ENCODE measurements around the gene ME3. TPM values are rescaled to one million over a fixed set of nuclear protein-coding genes. Genes with fewer than 3 reads are reported as not detected.

Gene ME3
- total and polyA plus RNA-seq, 2 experiments from 2014 or later = 7.5 to 10.9 TPM

GRCh38 chr11:86687185-86687778 lies 14.9 kb upstream of the ME3 start:
- Histone ChIP-seq H3K4me2 (ENCODE audit: unreplicated experiment) (peak overlapping the region; percentile 11), H3K4me1 (ENCODE audit: insufficient read depth) (peaks cover 46% of the 10 kb centered on the region), H3K4me3 (no peak overlapping the region), H3K27ac (peak overlapping the region; percentile 85), H3K79me2 (ENCODE audit: insufficient read depth) (no peaks in the 10 kb centered on the region), H3K9ac (no peak overlapping the region), H4K20me1 (ENCODE audit: insufficient read depth) (no peaks in the 10 kb centered on the region), H3K9me3 (ENCODE audit: low read depth) (no peaks in the 10 kb centered on the region), H2AFZ (no peak overlapping the region), H3K27me3 (replicated peaks; ENCODE audit: insufficient read depth) (no peaks in the 10 kb centered on the region), H3K9me2 (ENCODE audit: insufficient read depth) (no peaks in the 10 kb centered on the region), H3F3A (ENCODE audit: insufficient read depth) (peaks cover 37% of the 10 kb centered on the region), H3K36me3 (ENCODE audit: low read depth) (no peaks in the 10 kb centered on the region)
- in situ Hi-C loops (cut with MboI) = no loop called here
- DNase-seq = peak; percentile 61
- no peak for TF ChIP-seq EZH2 (IDR thresholded peaks at IDR 0.05; ENCODE audit: insufficient read depth, poor library complexity, severe bottlenecking)
- TF ChIP-seq EZH2phosphoT487 (IDR thresholded peaks at IDR 0.05; ENCODE audit: insufficient read depth, low read depth) = no peak
- 20 to 30% methylated on average over 5 of the region's 5 CpGs for WGBS, 2 experiments (ENCODE audit: low coverage in 1 of 2, low lambda C conversion rate in 2 of 2, missing lambda C conversion rate in 2 of 2)

- no peak for TF ChIP-seq EZH2phosphoT487 (IDR thresholded peaks at IDR 0.05; ENCODE audit: insufficient read depth, low read depth)
- DNase-seq = no peak
- H2AFZ ChIP-seq = no peak overlapping the region
- H3K9me2 ChIP-seq (ENCODE audit: insufficient read depth) = no peaks in the 10 kb centered on the region
- H4K20me1 ChIP-seq (ENCODE audit: insufficient read depth) = no peaks in the 10 kb centered on the region
- H3K36me3 ChIP-seq (ENCODE audit: low read depth) = no peaks in the 10 kb centered on the region
- H3K9ac ChIP-seq = no peak overlapping the region
- H3K79me2 ChIP-seq (ENCODE audit: insufficient read depth) = no peaks in the 10 kb centered on the region
- WGBS, 2 experiments (ENCODE audit: low coverage in 1 of 2, low lambda C conversion rate in 2 of 2, missing lambda C conversion rate in 2 of 2) = 94 to 95% methylated on average over 1 of the region's 1 CpG
- in situ Hi-C loops (cut with MboI) = no loop called here
- H3K27me3 ChIP-seq (replicated peaks; ENCODE audit: insufficient read depth) = no peaks in the 10 kb centered on the region
- H3K27ac ChIP-seq = no peak overlapping the region
- no peak overlapping the region for H3K4me3 ChIP-seq
- H3K4me1 ChIP-seq (ENCODE audit: insufficient read depth) = peaks cover 39% of the 10 kb centered on the region
- peaks cover 36% of the 10 kb centered on the region for H3F3A ChIP-seq (ENCODE audit: insufficient read depth)
- no peak overlapping the region for H3K4me2 ChIP-seq (ENCODE audit: unreplicated experiment)
- no peaks in the 10 kb centered on the region for H3K9me3 ChIP-seq (ENCODE audit: low read depth)
Measured at GRCh38 chr11:86686531-86686930, 14.1 kb upstream of the ME3 start.

- no peak overlapping the region for H2AFZ ChIP-seq
- H3K4me3 ChIP-seq = no peak overlapping the region
- no peaks in the 10 kb centered on the region for H4K20me1 ChIP-seq (ENCODE audit: insufficient read depth)
- no peaks in the 10 kb centered on the region; the same call in 1 of the 2 replicates for H3F3A ChIP-seq (ENCODE audit: insufficient read depth)
- WGBS, 2 experiments (ENCODE audit: low coverage in 1 of 2, low lambda C conversion rate in 2 of 2, missing lambda C conversion rate in 2 of 2) = 85 to 96% methylated on average over 2 of the region's 2 CpGs
- no peak overlapping the region for H3K27ac ChIP-seq
- 0 out of 2 replicates have a peak, but pooled peaks cover 6% of the 10 kb centered on the region for H3K4me1 ChIP-seq (ENCODE audit: insufficient read depth)
- no peak for DNase-seq
- no peak overlapping the region for H3K4me2 ChIP-seq (ENCODE audit: unreplicated experiment)
- H3K79me2 ChIP-seq (ENCODE audit: insufficient read depth) = no peaks in the 10 kb centered on the region
- no peak for TF ChIP-seq EZH2 (IDR thresholded peaks at IDR 0.05; ENCODE audit: insufficient read depth, poor library complexity, severe bottlenecking)
- TF ChIP-seq EZH2phosphoT487 (IDR thresholded peaks at IDR 0.05; ENCODE audit: insufficient read depth, low read depth) = no peak
- H3K9ac ChIP-seq = no peak overlapping the region
- H3K36me3 ChIP-seq (ENCODE audit: low read depth) = no peaks in the 10 kb centered on the region
- no peaks in the 10 kb centered on the region for H3K9me2 ChIP-seq (ENCODE audit: insufficient read depth)
- in situ Hi-C loops (cut with MboI) = no loop called here
- H3K27me3 ChIP-seq (replicated peaks; ENCODE audit: insufficient read depth) = no peaks in the 10 kb centered on the region
- H3K9me3 ChIP-seq (ENCODE audit: low read depth) = no peaks in the 10 kb centered on the region
Measured at GRCh38 chr11:86681483-86681756, 9.0 kb upstream of the ME3 start.

- Histone ChIP-seq H3K27me3 (replicated peaks; ENCODE audit: insufficient read depth) (no peaks in the 10 kb centered on the region), H3K4me1 (ENCODE audit: insufficient read depth) (0 out of 2 replicates have a peak, but pooled peaks cover 6% of the 10 kb centered on the region), H3K9me2 (ENCODE audit: insufficient read depth) (no peaks in the 10 kb centered on the region), H3K4me3 (no peak overlapping the region), H3K79me2 (ENCODE audit: insufficient read depth) (no peaks in the 10 kb centered on the region), H3F3A (ENCODE audit: insufficient read depth) (no peaks in the 10 kb centered on the region; the same call in 1 of the 2 replicates), H3K36me3 (ENCODE audit: low read depth) (no peaks in the 10 kb centered on the region), H3K9me3 (ENCODE audit: low read depth) (no peaks in the 10 kb centered on the region), H3K27ac (no peak overlapping the region), H3K9ac (no peak overlapping the region), H2AFZ (no peak overlapping the region), H4K20me1 (ENCODE audit: insufficient read depth) (no peaks in the 10 kb centered on the region), H3K4me2 (ENCODE audit: unreplicated experiment) (no peak overlapping the region)
- no peak for DNase-seq
- in situ Hi-C loops (cut with MboI) = no loop called here
- TF ChIP-seq EZH2 (IDR thresholded peaks at IDR 0.05; ENCODE audit: insufficient read depth, poor library complexity, severe bottlenecking) = no peak
- WGBS, 2 experiments (ENCODE audit: low coverage in 1 of 2, low lambda C conversion rate in 2 of 2, missing lambda C conversion rate in 2 of 2) = 92 to 93% methylated on average over 5 of the region's 5 CpGs
Measured at GRCh38 chr11:86680716-86681482, 8.5 kb upstream of the ME3 start.

All from GM23248 (cell line).